Subcutaneous adipose tissue (tissue), 4 donors: ENCODE data around the gene ABCC8. TPM values are rescaled to one million over a fixed set of nuclear protein-coding genes. Genes with fewer than 3 reads are reported as not detected.

ENCODE experiments used
- total RNA-seq, 4 donors: library from RNA; depleted of rRNA; stranded (reverse); fragments of >200 nt; gene quantifications; one replicate each; pipeline ENCODE4 v1.1.0, GENCODE V29; 2016
- TF ChIP-seq, protein P1 (sequence below): fragments of 450-650 bp; IDR thresholded peaks from one replicate; pipeline ENCODE4 v1.5.1; 2016; ENCODE audit warnings: low read depth, mild to moderate bottlenecking, control low read depth, antibody characterized with exemption, moderate library complexity

ABCC8 gene
- total RNA-seq, 4 donors from 2014 or later: 0.16 to 0.51 TPM; not detected in 2

- TF ChIP-seq, protein P1, sequence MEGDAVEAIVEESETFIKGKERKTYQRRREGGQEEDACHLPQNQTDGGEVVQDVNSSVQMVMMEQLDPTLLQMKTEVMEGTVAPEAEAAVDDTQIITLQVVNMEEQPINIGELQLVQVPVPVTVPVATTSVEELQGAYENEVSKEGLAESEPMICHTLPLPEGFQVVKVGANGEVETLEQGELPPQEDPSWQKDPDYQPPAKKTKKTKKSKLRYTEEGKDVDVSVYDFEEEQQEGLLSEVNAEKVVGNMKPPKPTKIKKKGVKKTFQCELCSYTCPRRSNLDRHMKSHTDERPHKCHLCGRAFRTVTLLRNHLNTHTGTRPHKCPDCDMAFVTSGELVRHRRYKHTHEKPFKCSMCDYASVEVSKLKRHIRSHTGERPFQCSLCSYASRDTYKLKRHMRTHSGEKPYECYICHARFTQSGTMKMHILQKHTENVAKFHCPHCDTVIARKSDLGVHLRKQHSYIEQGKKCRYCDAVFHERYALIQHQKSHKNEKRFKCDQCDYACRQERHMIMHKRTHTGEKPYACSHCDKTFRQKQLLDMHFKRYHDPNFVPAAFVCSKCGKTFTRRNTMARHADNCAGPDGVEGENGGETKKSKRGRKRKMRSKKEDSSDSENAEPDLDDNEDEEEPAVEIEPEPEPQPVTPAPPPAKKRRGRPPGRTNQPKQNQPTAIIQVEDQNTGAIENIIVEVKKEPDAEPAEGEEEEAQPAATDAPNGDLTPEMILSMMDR: no peak
Observed at GRCh38 chr11:17385492-17385891, 91.2 kb downstream of the ABCC8 start.

- TF ChIP-seq, protein P1: no peak
Observed at GRCh38 chr11:17384002-17384511, 92.6 kb downstream of the ABCC8 start.

- TF ChIP-seq, protein P1: no peak
Observed at GRCh38 chr11:17383461-17383860, 93.2 kb downstream of the ABCC8 start.

DNA sequence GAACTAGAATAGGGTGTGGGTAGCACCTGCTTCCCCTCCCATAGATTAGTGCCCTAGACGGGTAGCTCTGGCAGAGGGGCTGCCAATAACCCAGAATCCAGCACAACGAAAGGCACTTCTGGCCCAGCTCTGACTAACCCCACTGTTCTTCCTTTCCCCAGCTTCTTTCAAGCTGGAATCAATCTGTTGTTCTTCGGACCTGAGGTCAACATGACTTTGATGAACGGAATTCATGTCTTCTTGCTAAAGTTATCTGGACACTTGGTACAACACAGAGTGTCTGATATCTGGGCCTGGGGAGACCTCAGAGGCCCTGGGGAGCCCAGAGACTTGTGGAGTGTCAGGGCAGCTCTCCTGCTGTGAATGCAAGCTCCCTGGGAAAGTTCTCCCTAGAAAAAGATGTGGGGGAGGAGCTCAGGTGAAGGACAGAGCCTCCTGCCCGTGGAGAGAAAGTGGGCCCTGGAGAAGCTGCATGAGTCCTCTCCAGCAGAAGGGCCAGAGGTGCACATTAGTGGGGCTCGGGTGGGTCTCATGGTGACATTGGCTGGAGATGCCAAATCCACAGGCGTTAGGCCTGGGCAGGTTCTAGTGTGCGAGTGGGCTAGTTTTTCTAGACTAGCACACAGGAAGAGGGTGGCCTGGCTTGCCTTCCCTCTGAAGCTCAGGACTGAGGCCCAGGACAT is 94.5 kb downstream of the ABCC8 start:
- TF ChIP-seq, protein P1: no peak

GRCh38 chr11:17381156-17381555 is 95.5 kb downstream of the ABCC8 start:
- TF ChIP-seq, protein P1: no peak

- TF ChIP-seq, protein P1: no peak
Observed at GRCh38 chr11:17379383-17380180, 97.1 kb downstream of the ABCC8 start.

- TF ChIP-seq, protein P1: no peak
Observed at GRCh38 chr11:17378655-17379054, 98.0 kb downstream of the ABCC8 start.
